Fibroblast of skin of left biceps (primary cell): ENCODE measurements around the gene WWOX.

Source experiments
- DNase-seq, 2 experiments: peaks; one replicate each; pipeline ENCODE4 v3.0.0-alpha.2; 2013; ENCODE audit warnings: low read depth in 2 of 2

Gene WWOX

GRCh38 chr16:78194948-78195347 is 95.5 kb downstream of the WWOX start:
- DNase-seq, result no peak

GRCh38 chr16:78195797-78196196 is 96.3 kb downstream of the WWOX start:
- DNase-seq, result no peak

GRCh38 chr16:78196502-78196901 is 97.0 kb downstream of the WWOX start:
- no peak for DNase-seq

GRCh38 chr16:78198288-78198687 is 98.8 kb downstream of the WWOX start:
- no peak for DNase-seq

GRCh38 chr16:78199325-78200022 is 100.0 kb downstream of the WWOX start:
- DNase-seq, result no peak

GRCh38 chr16:78200023-78200389 is 100.6 kb downstream of the WWOX start:
- DNase-seq, result no peak

- DNase-seq, result no peak
These were observed 101.2 kb downstream of the WWOX start for GRCh38 chr16:78200623-78201096.

GRCh38 chr16:78205506-78205905 is 106.1 kb downstream of the WWOX start:
- no peak for DNase-seq

- no peak for DNase-seq
These were observed 107.3 kb downstream of the WWOX start for GRCh38 chr16:78206623-78207223.

- DNase-seq, result no peak
These were observed 110.7 kb downstream of the WWOX start for GRCh38 chr16:78209951-78210661.

- no peak for DNase-seq
These were observed 111.7 kb downstream of the WWOX start for GRCh38 chr16:78211020-78211599.

GRCh38 chr16:78211946-78212345 is 112.5 kb downstream of the WWOX start:
- no peak for DNase-seq

GRCh38 chr16:78212674-78213073 is 113.2 kb downstream of the WWOX start:
- no peak for DNase-seq

- no peak for DNase-seq
These were observed 114.3 kb downstream of the WWOX start for GRCh38 chr16:78213751-78214150.

GRCh38 chr16:78215222-78215621 is 115.8 kb downstream of the WWOX start:
- no peak for DNase-seq

- DNase-seq, result no peak
These were observed 116.8 kb downstream of the WWOX start for GRCh38 chr16:78216166-78216745.

- DNase-seq, result no peak
These were observed 117.8 kb downstream of the WWOX start for GRCh38 chr16:78217276-78217675.

GRCh38 chr16:78218279-78218678 is 118.8 kb downstream of the WWOX start:
- no peak for DNase-seq

- DNase-seq, result no peak
These were observed 119.6 kb downstream of the WWOX start for GRCh38 chr16:78218856-78219651.

GRCh38 chr16:78220571-78220970 is 121.1 kb downstream of the WWOX start:
- no peak for DNase-seq

GRCh38 chr16:78221892-78222291 is 122.4 kb downstream of the WWOX start:
- no peak for DNase-seq
